Caco-2 (cell line): Measurements from ENCODE around the gene NOL4L. TPM values are rescaled to one million over a fixed set of nuclear protein-coding genes. Genes with fewer than 3 reads are reported as not detected.

ENCODE experiments used
- BruUV-seq: library from RNA; stranded (reverse); fragments of 400-500 nt; replicated peaks from 2 replicates; lab custom pipeline; 2021; lab: Mats Ljungman, UMichigan
- CTCF ChIA-PET: fragments of 300-600 bp; sonication (Branson Sonifier 250); formaldehyde crosslinking; loops from one replicate; lab custom pipeline; 2022; ENCODE audit warnings: antibody characterized with exemption; lab: Charles Lee
- POLR2A ChIA-PET: fragments of 300-600 bp; sonication (Branson Sonifier 250); formaldehyde crosslinking; loops from one replicate; lab custom pipeline; 2022; ENCODE audit warnings: antibody characterized with exemption; lab: Charles Lee
- DNase-seq, 2 experiments: peaks; one replicate each; pipeline versions ENCODE4 v3.0.0 to v3.0.0-alpha.2; 2020 to 2022
- H3K27me3 ChIP-seq: replicated peaks from 2 replicates; pipeline ENCODE4 v1.6.0; 2011; ENCODE audit warnings: low read length; ENCODE audit not compliant: control insufficient read depth, insufficient read depth
- H3K36me3 ChIP-seq: 2 replicates; pipeline ENCODE4 v1.5.1; 2011; ENCODE audit warnings: low read length; ENCODE audit not compliant: control insufficient read depth, insufficient read depth
- H3K4me1 ChIP-seq: fragments of 250-450 bp; sonication (Bioruptor Pico); 2 replicates; pipeline ENCODE4 v1.5.1; 2020; ENCODE audit warnings: mild to moderate bottlenecking
- H3K4me3 ChIP-seq: 2 replicates; pipeline ENCODE4 v1.5.1; 2011; ENCODE audit warnings: low read depth, mild to moderate bottlenecking, control low read depth, low read length
- H3K9me3 ChIP-seq: fragments of 250-450 bp; sonication (Bioruptor Pico); 2 replicates; pipeline ENCODE4 v1.5.1; 2020; ENCODE audit warnings: mild to moderate bottlenecking, moderate library complexity
- H3K27ac Mint-ChIP-seq: one replicate; pipeline ENCODE4 v1.8.0; 2022; ENCODE audit warnings: mixed read lengths; ENCODE audit not compliant: unreplicated experiment
- H3K27me3 Mint-ChIP-seq: one replicate; pipeline ENCODE4 v1.8.0; 2022; ENCODE audit warnings: mixed read lengths; ENCODE audit not compliant: insufficient read depth, unreplicated experiment
- H3K36me3 Mint-ChIP-seq: one replicate; pipeline ENCODE4 v1.8.0; 2022; ENCODE audit warnings: mild to moderate bottlenecking, mixed read lengths; ENCODE audit not compliant: insufficient read depth, unreplicated experiment
- H3K4me1 Mint-ChIP-seq: one replicate; pipeline ENCODE4 v1.8.0; 2022; ENCODE audit warnings: low read depth, mixed read lengths; ENCODE audit not compliant: unreplicated experiment
- H3K4me3 Mint-ChIP-seq: one replicate; pipeline ENCODE4 v1.8.0; 2022; ENCODE audit warnings: mild to moderate bottlenecking, moderate library complexity, mixed read lengths; ENCODE audit not compliant: unreplicated experiment
- H3K9me3 Mint-ChIP-seq: one replicate; pipeline ENCODE4 v1.8.0; 2022; ENCODE audit warnings: mixed read lengths; ENCODE audit not compliant: unreplicated experiment
- intact Hi-C: fragments of 100-400 bp; cut with micrococcal nuclease; formaldehyde crosslinking; loops from one replicate; pipeline ENCODE4 v1.10.0; 2022; ENCODE audit not compliant: unreplicated experiment
- total RNA-seq: library from RNA; stranded (reverse); gene quantifications from 2 replicates; pipeline ENCODE4 v1.2.3, GENCODE V29; 2022
- TF ChIP-seq, protein P1 (sequence below), 2 experiments: fragments of 200-600 bp in 1 of 2; IDR thresholded peaks; 1 replicate in 1 of 2; 2 replicates in 1 of 2; pipeline versions ENCODE4 v1.5.1 to v1.8.0; 2011 to 2022; ENCODE audit warnings: antibody characterized with exemption in 1 of 2, control low read depth in 1 of 2, inconsistent platforms in 1 of 2, low read depth in 1 of 2, low read length in 1 of 2, mild to moderate bottlenecking in 1 of 2, moderate library complexity in 1 of 2; ENCODE audit not compliant: insufficient read depth in 1 of 2, severe bottlenecking in 1 of 2, unreplicated experiment in 1 of 2

Gene NOL4L
- total RNA-seq, 1 experiment from 2014 or later, result 80.9 TPM

DNA sequence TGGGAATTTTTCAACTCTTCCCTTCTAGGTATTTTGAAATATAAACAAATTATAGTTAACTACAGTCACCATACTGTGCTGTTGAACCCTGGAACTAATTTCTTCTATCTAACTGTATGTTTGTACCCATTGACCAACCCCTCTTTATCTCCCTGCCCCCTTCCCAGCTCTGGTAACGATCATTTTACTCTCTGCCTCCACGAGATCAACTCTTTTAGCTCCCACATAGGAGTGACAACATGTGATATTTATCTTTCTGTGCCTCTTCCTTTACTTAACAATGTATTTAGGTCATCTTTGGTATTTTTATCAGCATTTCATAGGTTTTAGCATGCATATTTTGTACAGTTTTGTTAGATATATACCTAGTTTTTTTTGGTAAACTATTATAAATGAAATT lies 181.1 kb downstream of the NOL4L start:
- TF ChIP-seq, protein P1, sequence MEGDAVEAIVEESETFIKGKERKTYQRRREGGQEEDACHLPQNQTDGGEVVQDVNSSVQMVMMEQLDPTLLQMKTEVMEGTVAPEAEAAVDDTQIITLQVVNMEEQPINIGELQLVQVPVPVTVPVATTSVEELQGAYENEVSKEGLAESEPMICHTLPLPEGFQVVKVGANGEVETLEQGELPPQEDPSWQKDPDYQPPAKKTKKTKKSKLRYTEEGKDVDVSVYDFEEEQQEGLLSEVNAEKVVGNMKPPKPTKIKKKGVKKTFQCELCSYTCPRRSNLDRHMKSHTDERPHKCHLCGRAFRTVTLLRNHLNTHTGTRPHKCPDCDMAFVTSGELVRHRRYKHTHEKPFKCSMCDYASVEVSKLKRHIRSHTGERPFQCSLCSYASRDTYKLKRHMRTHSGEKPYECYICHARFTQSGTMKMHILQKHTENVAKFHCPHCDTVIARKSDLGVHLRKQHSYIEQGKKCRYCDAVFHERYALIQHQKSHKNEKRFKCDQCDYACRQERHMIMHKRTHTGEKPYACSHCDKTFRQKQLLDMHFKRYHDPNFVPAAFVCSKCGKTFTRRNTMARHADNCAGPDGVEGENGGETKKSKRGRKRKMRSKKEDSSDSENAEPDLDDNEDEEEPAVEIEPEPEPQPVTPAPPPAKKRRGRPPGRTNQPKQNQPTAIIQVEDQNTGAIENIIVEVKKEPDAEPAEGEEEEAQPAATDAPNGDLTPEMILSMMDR (IDR thresholded peaks at IDR 0.05; ENCODE audit: insufficient read depth in 1 of 2, low read depth in 1 of 2, low read length in 1 of 2, severe bottlenecking in 1 of 2, unreplicated experiment in 1 of 2), result no peak
- H3K27ac Mint-ChIP-seq, result no peak overlapping the region
- Histone ChIP-seq H3K36me3 (peaks cover 5% of the 10 kb centered on the region), H3K27me3 (no peaks in the 10 kb centered on the region), H3K4me3 (no peak overlapping the region), H3K4me1 (no peaks in the 10 kb centered on the region), H3K9me3 (no peaks in the 10 kb centered on the region)
- DNase-seq, result no peak
- H3K9me3 Mint-ChIP-seq, result no peaks in the 10 kb centered on the region
- peaks cover 44% of the 10 kb centered on the region for H3K36me3 Mint-ChIP-seq
- no peak overlapping the region for H3K4me3 Mint-ChIP-seq
- intact Hi-C loops, result no loop called here
- H3K27me3 Mint-ChIP-seq, result no peaks in the 10 kb centered on the region
- H3K4me1 Mint-ChIP-seq, result peaks cover 7% of the 10 kb centered on the region
- no TSS peak for BruUV-seq
- ChIA-PET POLR2A (no interaction called here), CTCF (no interaction called here)

DNA sequence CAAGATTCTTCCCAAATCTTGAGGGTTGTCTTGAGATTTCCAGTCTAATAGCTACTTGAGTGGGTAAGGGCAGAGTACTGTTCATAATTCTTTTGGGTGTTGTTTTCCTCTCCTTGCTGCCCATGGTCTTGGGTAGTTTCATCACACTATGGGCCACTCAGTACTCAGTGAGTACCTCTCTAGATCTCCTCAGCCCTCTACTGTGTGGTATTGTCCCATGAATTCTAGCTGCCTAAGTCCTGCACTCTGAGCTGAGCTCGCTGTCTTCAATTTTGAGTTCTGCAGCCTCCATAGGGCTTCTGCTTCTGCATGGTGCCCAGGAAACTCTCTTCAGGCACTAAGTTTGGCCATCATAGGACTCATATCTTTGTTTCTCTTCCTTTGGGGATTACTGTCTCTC lies 184.7 kb downstream of the NOL4L start:
- no peak overlapping the region for H3K4me3 Mint-ChIP-seq
- peaks cover 7% of the 10 kb centered on the region for H3K4me1 Mint-ChIP-seq
- TF ChIP-seq, protein P1 (IDR thresholded peaks at IDR 0.05; ENCODE audit: insufficient read depth in 1 of 2, low read depth in 1 of 2, low read length in 1 of 2, severe bottlenecking in 1 of 2, unreplicated experiment in 1 of 2), result no peak
- Histone ChIP-seq H3K36me3 (no peaks in the 10 kb centered on the region), H3K9me3 (no peaks in the 10 kb centered on the region), H3K4me3 (no peak overlapping the region), H3K27me3 (no peaks in the 10 kb centered on the region), H3K4me1 (no peaks in the 10 kb centered on the region)
- BruUV-seq, result no TSS peak
- DNase-seq, result no peak
- ChIA-PET CTCF (interaction anchor here (0.5 kb wide), 1 partner anchor 581 kb away, joined by 4 read pairs; no protein-coding TSS in a partner anchor), POLR2A (no interaction called here)
- peaks cover 49% of the 10 kb centered on the region for H3K36me3 Mint-ChIP-seq
- intact Hi-C loops, result no loop called here
- peak overlapping the region; percentile 6 for H3K27ac Mint-ChIP-seq
- no peaks in the 10 kb centered on the region for H3K27me3 Mint-ChIP-seq
- no peaks in the 10 kb centered on the region for H3K9me3 Mint-ChIP-seq

DNA sequence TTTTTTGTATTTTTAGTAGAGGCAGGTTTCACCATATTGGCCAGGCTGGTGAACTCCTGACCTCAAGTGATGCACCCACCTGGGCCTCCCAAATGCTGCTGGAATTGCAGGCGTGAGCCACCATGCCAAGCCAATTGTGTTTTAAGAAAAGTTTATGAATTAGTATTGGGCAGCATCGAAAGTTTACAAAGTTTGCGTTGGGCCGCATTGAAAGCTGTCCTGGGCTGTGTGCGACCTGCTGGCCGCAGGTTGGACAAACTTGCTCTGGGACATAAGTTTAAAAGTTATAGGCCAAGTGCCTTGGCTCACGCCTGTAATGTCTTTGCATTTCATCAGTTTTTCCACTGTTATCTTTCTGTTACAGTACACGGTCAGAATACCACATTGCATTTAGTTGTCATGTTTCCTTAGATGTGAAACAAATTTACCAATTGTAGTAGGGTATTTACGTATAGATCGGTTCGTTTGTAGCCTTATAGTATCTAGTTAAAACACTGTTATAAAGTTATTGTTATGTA lies 187.5 kb downstream of the NOL4L start:
- no peaks in the 10 kb centered on the region for H3K27me3 ChIP-seq
- DNase-seq, result no peak
- ChIA-PET POLR2A (no interaction called here), CTCF (no interaction called here)
- Mint-ChIP-seq H3K36me3 (peaks cover 73% of the 10 kb centered on the region), H3K27ac (no peak overlapping the region), H3K4me1 (no peaks in the 10 kb centered on the region), H3K4me3 (no peak overlapping the region), H3K27me3 (no peaks in the 10 kb centered on the region), H3K9me3 (no peaks in the 10 kb centered on the region)
- BruUV-seq, result no TSS peak
- intact Hi-C loops, result no loop called here
- H3K4me1 ChIP-seq, result no peaks in the 10 kb centered on the region
- H3K4me3 ChIP-seq, result no peak overlapping the region
- H3K9me3 ChIP-seq, result no peaks in the 10 kb centered on the region
- H3K36me3 ChIP-seq, result peaks cover 1% of the 10 kb centered on the region; the same call in 1 of the 2 replicates
- TF ChIP-seq, protein P1 (IDR thresholded peaks at IDR 0.05; ENCODE audit: insufficient read depth in 1 of 2, low read depth in 1 of 2, low read length in 1 of 2, severe bottlenecking in 1 of 2, unreplicated experiment in 1 of 2), result no peak
